T-helper 2 cell treated with Interferon-gamma antibody and Interleukin-4, amounts not matched to agents 100 ng/mL and 5 ng/mL, for 36 hours (primary cell): ENCODE measurements around the gene CTNNBIP1. TPM values are rescaled to one million over a fixed set of nuclear protein-coding genes. Genes with fewer than 3 reads are reported as not detected.

Experiments used
- intact Hi-C: fragments of 100-400 bp; cut with micrococcal nuclease; formaldehyde crosslinking; loops from one replicate; pipeline ENCODE4 v1.15.1; 2023
- total RNA-seq: library from RNA; stranded (reverse); gene quantifications from 2 replicates; pipeline ENCODE4 v1.2.3, GENCODE V29; 2022

The CTNNBIP1 gene
- total RNA-seq, 1 donor from 2014 or later: 10.2 TPM

DNA sequence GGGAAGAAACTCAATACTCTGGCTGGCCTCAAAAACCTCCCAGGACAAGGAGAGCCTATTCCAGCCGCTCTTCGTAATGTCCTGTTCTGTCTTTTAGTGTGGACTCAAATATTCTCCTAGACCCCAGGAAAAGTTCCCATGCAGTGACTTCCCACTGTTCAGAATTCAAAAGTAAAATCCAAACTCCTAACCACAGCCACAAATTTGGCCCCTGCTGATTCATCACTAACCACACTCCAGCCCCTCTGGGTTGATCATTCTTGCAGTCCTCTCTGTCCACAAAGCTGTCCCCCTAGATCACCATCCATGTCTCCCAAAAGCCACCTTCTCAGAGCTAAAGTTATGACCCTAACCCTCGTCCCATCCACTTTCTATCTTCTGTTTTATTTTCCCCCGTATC, 5.1 kb downstream of the CTNNBIP1 start:
- intact Hi-C loops: no loop called here

DNA sequence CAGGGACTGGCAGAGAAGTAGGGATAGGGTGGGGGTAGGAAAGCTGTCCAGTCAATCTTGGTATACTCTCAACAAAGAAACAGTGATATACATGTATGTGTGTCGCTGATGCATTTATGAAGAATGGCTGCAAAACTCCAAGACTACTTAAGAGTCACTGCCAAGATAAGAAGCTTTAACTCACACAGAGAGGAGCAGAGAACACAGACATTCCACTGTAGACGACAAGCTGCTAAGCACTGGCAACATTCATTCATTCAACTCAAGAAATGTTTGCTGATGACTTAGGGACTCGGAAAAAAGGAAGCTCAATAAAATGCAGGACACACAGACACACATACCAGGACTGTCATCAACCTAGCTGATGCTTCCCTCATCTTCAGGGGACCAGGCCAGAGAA, 5.5 kb downstream of the CTNNBIP1 start:
- intact Hi-C loops: no loop called here

DNA sequence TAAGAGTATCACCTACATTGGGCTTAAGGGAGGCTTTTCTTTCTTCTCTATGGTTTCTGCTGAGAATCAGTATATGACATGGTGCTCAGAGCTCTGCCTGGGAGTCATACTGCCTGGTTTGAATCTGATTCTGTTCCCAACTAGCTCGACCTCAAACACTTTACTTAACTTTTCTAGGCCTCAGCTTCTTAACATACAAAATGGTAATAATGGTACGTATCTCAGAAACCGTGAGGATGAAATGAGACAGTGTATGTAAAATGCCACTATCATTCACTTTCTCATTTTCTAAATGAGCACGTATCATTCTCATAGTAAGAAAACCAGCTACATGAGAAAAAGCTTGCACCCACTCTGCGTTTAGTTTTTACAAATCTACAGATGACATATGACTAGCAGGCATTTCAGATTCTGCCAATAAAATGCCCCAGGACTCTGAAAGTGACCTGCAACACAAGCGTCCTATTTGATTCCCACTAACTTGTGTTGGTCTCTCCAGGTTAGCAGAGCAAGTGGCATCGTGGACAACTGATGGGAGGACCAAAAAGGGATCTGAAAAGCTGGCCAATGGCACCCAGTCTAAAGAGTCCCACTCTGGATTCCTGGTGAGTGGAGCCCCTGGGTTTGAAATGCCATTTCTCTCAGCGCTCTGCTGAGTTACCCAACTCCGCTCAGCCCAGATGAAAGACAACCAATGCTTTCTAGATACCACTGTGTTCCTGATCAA, 6.1 kb downstream of the CTNNBIP1 start:
- intact Hi-C loops: no loop called here

DNA sequence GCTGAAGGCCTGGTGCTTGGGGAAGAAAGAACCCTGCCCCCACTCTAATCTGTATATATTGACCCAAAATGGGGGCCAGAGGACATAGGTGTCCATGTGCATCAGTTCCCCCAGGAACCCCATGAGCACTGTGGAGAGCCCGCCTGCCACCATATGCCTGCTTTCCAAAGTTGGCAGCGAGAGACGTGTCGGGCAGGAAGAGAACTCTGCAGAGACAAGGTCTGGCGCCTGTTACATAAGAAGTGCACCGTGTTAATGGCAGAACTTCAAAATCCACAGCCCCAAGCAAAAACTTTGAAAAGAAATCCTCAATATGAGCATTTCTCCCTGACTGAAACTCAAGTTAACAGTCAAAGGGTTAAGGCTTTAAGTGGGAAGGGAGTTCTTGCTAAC, 8.0 kb downstream of the CTNNBIP1 start:
- intact Hi-C loops: no loop called here

DNA sequence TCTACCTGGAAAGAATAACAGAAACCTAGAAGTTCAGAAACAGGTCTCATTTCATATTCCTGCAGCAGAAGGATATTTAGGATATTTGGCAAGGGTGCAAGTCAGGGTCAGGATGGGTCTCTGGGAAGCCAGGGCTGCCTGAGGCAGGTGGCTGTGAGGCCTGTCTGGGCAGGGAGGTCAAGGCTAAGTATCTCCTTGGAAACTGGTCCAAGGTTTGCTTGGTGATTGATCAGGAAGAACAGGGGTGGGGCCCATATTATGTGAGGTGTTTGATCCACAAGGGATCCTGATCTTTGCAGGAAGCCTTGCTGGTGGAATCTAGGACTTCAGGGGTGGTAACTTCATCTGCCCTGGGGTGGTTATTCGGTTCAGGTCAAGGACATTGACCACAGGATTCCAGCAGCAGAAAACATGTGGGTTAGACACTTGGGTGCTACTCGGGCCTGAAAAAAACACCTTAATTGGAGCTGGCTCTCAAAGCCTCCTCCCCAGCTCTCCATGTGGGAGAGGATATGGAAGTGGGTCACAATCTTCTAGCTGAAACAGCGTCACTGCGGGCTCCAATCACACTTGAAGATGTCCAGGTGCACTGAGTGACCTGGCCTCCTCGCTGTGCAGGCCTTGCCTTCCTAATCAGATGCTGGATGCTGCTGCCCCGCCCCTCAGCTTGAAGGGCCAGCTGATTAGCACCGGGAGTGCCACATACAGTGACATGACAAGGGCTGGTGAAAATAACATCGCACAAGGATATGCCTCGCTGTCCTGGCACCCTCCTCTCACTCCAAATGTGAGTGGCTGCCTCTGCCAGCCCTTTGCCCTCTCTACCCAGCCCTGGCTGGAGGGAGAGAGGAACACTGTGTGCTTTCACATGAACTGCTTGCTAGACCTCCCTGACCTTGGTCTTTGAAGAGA, 8.7 kb downstream of the CTNNBIP1 start:
- intact Hi-C loops: no loop called here

DNA sequence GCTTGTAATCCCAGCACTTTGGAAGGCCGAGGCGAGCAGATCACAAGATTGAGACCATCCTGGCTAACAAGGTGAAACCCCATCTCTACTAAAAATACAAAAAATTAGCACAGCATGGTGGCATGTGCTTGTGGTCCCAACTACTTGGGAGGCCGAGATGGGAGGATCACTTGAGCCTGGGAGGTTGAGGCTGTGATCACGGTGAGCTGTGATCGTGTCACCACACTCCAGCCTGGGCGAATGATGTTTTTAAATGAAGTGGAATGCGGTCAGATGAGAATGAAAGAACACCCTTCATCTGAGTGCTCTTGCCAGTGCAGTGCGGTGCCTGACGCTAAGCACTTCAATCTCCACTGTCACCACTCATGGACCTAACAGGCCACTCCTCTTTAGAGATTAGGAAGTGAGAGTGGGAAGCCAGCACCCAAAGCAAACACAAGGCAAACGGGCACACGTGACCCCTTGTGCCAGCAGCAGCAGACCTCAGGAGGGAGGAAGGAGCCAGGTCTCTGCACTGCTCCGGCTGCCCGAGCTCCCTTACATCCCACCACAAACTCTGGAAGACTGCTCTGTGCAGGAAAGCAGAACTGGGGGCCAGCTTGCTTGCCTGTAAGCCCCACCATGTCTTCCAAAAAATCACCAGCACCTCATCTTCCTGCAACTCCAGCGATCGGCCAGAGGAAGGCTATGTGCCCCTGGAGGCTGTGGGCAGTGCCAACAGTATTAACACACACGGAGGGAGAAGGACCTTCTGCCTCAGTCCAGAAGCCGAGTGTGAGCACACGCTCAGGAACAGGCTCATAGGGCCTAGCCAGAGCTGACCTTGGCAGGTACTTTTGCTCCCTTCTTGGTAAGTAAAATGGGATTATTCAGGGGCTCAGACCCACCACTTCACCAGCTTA, 9.7 kb downstream of the CTNNBIP1 start:
- intact Hi-C loops: no loop called here

DNA sequence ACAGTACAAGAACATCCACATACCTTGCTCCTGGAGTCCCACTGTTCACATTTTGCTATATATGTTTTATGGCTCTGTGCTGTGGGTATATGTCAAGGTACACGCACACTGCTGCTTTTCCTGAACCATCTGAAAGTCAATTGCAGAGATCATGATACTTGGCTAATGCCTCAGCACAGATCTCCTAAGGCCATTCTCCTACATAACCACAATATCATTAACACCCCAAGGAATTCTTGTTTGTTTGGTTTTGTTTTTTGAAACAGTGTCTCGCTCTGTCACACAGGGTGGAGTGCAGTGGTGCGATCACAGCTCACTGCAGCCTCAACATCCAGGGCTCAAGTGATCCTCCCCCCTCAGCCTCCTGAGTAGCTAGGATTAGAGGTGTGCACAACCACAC, 16.0 kb downstream of the CTNNBIP1 start:
- intact Hi-C loops: no loop called here

DNA sequence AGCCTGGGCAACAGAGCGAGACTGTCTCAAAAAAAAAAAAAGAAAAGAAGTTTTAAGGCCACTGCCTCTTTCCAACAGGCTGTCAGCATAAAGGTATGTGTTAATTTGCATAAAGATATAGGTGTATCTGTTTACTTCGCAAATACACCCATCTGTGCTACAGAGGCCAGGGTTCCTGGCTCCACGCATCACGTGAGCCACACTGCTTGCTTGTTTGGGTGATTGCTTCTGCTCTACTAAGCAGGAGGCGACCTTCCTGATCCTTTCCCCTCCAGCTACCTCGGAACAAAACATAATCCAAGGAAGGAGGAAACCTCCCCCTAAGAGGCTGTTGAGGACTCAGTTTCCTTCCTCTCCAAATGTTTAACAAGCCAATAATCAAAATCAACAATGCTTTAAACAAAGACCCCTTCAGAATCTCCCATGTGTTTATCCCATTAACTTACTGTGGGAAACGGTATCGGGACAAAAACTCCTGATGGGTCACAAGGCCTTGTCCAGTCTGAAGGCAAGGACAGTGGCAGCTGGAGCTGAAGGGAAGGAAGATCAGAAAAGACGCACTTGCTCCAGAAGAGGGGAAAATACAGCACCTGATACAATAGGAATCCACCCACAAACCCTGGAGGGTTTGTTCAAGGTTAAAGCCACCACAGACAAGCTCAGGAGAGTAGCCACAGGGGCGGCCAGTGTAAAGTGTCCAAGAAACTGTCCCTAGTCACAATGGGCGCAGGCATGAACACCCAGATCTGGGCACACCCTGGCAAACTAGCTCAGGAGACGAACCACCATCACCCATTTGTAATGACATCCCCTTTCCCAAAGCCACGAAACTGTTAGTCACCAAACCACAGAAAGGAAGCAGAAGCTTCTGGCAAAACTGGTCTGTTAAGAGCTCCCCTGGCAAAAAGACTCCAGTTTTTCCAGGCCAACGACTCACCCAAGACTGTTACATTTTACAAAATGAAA, 17.2 kb downstream of the CTNNBIP1 start:
- intact Hi-C loops: no loop called here

DNA sequence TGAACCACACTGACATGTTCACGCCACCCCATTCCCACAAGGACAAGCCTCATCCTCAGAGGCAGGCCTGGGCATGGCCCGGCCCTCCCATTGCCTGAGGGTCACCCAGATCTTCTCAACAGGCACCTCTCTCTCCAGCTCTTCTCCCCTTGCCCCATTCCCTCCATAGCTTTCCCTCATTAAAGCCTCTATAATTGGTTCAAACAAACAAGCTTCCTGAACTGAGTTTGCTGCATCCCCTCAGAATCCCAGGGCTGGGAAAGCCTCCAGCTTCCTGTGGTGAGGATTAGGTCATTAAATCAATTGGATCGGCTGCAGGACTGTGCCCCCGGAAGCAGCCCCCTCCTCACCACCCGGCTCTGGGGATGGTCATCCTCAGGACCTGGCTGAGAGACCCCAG, 18.9 kb downstream of the CTNNBIP1 start:
- intact Hi-C loops: no loop called here

DNA sequence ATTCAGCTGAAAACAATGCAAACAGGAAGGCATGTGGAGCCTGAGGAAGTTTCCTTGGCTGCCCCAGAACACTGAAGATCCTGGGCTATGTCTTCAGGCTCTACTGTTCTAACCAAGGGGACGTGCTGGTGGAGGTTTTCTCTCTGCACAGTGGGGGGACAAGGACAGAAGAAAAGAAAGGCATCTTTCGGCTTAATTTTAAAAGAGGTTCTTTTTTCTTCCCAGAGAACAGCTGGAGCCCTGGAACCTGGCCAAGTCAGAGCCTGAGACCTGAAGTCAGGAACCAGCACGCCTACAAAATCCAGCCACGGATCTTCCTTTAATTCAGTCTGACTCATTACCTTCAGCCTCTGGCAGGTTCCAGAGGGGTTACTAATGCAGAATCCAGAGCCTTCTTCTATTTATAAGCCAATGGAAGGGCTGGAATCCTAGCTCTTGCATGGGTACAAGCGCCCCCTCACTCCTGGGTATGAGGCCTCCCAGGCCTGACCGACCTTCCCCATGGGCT, 19.8 kb downstream of the CTNNBIP1 start:
- intact Hi-C loops: no loop called here

DNA sequence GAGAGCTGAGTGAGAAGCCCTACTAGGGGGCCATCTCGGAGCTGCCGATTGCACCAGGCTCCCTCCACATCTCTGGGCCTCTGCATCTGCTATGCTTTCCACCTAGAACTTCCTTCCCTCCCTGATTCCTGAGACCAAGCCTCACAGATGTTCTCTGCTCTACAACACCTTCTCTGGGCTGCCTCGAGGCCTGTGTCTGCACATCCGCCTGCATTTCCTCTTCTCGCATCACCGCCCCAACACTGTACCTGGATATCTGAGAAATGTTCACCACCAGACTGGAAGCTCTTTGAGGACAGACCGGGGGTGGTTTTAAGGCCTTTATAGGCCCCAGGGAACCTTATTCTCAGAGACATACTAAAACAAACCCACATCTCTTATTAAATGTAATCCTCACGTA, 20.7 kb downstream of the CTNNBIP1 start:
- intact Hi-C loops: no loop called here

DNA sequence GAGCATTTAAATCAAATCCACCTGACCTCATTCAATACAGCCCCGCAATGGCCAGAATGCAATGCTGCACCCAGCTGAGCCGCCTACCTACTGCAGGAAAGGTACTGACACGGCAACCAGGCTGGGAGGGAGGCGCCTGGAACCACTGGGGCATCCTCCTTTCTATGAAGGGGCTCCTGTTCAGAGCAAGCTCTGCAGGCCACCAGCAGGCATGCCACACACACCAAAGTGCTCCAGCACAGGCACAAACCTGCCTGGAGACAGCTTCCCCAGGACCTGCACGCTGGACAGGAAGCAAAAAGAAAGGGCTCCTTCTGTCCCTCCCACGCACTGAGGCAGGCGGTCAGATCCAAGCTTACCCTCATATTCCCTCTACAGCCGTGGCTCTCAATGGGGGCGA, 21.2 kb downstream of the CTNNBIP1 start:
- intact Hi-C loops: no loop called here

DNA sequence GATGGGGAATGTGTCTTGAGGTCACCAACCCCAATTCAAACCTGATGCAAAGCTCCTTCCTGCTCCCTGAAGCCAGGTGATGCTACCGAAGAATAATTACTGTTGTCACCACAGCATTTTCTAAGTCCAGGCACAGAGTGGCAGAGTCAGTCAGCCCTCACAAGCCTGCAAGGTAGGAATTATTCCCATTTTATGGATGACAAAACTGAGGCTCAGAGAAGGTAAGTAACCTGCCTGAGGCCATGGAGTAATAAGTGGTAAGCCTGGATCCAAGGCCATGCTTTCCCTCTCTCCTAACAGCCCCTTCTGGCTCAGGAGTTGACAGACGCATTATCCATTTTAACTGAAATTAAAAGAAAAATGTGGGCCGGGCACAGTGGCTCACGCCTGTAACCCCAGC, 23.0 kb downstream of the CTNNBIP1 start:
- intact Hi-C loops: no loop called here

DNA sequence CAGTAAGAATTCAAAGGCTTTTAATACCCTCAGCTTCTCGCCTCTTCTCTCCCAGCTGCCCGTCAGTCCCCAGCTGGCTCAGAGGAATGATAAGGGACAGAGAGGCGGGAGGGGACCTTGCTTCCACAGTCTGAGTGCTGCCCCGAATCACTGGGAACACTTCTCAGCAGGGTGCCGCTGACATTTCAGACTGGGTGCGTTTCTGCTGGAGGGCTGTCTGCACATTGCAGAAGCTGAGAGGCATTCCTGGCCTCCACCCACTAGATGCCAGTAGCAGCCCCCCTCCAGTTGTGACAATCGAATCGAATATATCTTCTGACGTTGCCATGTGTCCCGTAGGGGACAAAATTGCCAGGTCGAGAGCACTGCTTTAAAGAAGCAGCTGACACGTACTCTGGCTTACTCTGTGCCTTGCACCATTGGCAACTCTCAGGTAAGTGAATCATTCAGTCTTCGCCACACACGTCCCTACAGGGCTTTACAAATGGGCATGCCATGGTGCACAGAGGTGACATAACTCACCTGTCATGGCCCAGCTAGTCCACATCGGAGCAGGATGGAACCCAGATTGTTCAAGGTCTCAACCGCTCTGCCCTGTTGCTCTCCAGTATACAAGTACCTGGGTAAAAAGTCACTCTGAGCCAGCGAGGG, 23.9 kb downstream of the CTNNBIP1 start:
- intact Hi-C loops: no loop called here

DNA sequence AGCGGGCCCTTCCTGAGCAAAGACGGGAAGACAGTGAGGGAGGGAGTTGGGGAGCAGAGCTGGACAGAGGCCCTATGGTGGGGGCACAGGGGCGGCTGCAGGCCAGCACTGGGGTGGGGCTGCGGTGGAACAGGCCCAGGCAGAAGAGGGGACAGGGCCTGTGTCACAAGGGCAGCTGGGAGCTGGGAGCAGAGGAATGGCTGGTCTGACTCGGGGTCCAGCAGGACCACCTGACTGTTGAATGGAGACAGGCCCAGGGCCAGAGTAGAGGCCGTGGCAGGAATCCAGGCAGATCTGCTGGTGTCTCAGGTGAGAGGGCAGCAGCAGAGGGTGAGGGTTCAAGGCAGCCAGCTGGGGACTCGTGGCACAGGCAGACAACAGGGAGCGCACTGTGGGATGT, 25.3 kb downstream of the CTNNBIP1 start:
- intact Hi-C loops: no loop called here

DNA sequence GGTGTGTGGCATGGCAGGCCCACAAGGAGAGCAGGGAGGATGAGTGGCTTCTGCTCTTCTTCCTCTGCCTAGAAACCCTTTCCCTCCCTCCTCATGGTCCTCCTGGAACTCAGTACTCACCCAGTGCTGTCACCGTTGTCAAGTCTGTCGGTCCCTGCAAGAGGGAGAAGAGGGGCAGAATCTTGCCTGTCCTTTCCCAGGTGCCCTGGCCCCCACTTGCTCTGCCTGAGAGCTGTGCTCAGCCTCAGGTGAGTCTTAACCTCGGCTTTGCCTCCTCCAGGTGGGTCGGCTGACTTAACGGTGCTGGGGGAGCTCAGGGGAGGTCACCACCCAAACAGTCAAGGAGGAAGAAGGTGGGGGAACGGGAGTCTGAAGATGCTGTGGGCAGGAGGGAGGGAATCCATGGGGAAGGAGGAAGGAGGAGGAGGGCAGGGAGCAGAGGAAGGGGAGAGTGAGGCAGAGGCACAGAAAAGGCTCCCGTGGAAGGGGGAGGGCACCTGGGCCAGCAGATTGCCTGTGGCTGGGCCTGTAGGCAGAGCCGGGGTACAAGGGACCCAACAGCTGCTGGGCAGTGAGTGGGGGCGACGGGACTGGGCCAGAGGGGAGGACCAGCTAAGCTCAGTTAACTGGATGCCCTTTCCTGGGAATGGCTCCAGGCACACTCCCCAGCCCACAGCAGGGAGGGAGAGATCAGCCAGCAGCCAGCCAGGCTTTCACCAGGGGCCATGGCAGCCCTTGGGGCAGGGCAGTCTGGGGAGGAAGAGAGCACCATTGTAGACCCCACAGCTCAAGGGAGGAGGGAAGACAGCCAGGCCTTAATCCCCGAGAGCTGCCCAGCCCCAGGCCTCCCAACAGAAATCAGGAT, 26.3 kb downstream of the CTNNBIP1 start:
- intact Hi-C loops: no loop called here

DNA sequence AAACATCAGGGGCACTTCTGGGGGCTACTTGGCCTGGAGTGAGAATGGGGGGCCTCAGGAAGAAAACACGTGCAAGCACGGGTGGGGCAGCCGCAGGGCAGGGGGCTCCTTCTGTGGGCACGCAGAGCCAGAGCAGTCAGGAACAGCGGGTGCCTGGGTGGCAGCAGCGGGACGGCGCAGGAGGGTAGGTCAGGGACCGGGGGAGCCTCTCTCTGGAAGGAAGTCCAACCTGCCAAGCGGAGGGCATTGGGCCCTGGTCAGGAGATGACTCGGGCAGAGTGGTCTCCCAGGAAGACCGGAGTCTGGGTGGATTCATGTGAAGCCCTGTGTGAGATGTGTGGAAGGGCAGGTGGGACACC, 27.1 kb downstream of the CTNNBIP1 start:
- intact Hi-C loops: no loop called here

DNA sequence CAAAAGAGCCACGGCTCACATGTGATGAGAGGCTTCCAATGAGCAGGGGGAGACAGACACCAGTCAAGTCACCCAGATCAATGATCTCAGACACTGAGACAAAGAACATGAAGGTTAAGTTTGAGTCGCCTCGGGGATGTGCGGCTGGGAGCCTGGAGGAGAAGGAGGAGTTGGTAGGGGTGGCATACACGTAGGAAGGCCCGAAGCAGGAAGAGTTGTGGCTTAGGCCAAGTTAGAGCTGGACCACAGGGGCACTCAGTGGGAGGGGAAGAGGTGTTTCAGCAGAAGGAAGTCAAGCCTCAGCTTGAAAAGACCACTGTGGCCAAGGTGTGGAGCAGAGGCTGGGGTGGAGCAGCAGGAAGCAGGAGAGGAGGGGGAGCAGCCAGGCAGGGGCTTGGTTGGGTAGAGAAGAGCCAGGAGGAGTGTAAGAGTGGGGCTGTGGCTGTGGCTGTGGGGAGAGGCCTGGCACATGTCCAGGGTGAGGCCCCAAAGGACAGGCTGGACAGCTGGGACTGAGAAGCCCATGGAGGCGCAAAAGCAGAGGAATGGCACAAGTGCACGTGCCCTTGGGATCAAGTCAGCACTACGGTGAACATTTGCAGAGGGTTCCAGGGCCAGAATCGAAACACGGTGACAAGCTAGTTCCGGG, 27.6 kb downstream of the CTNNBIP1 start:
- intact Hi-C loops: no loop called here
